WTC11 (cell line): ENCODE data around the gene SPHK2. TPM values are rescaled to one million over a fixed set of nuclear protein-coding genes. Genes with fewer than 3 reads are reported as not detected.

Experiments used
- ETV6 ChIP-seq: sonication (generic); formaldehyde crosslinking; IDR thresholded peaks from 2 replicates; pipeline ENCODE4 v1.8.1; 2022; ENCODE audit warnings: mild to moderate bottlenecking, missing genetic modification reagents
- FOXK1 ChIP-seq: sonication (generic); formaldehyde crosslinking; IDR thresholded peaks from 2 replicates; pipeline ENCODE4 v1.8.0; 2022; ENCODE audit warnings: mild to moderate bottlenecking, moderate library complexity, missing genetic modification reagents
- IRF2 ChIP-seq: sonication (generic); formaldehyde crosslinking; IDR thresholded peaks from 2 replicates; pipeline ENCODE4 v1.8.0; 2022; ENCODE audit warnings: low read depth, missing genetic modification reagents, borderline replicate concordance
- MYBL2 ChIP-seq: sonication (generic); formaldehyde crosslinking; IDR thresholded peaks from 2 replicates; pipeline ENCODE4 v1.8.1; 2023; ENCODE audit warnings: mild to moderate bottlenecking, moderate library complexity, missing genetic modification reagents
- NFE2L1 ChIP-seq: sonication (generic); formaldehyde crosslinking; IDR thresholded peaks from 2 replicates; pipeline ENCODE4 v1.8.1; 2023; ENCODE audit warnings: missing genetic modification reagents
- RELA ChIP-seq: sonication (generic); formaldehyde crosslinking; IDR thresholded peaks from 2 replicates; pipeline ENCODE4 v1.8.1; 2022; ENCODE audit warnings: missing genetic modification reagents, mild to moderate bottlenecking, borderline replicate concordance
- TP53 ChIP-seq: sonication (generic); formaldehyde crosslinking; IDR thresholded peaks from 2 replicates; pipeline ENCODE4 v1.8.1; 2023; ENCODE audit warnings: mild to moderate bottlenecking, missing genetic modification reagents
- ZNF121 ChIP-seq: sonication (generic); formaldehyde crosslinking; IDR thresholded peaks from 2 replicates; pipeline ENCODE4 v1.8.0; 2023; ENCODE audit warnings: missing genetic modification reagents
- ZNF423 ChIP-seq: fragments of 250-450 bp; sonication (Bioruptor Pico); IDR thresholded peaks from 2 replicates; pipeline ENCODE4 v2.1.2; 2022; ENCODE audit warnings: mild to moderate bottlenecking, moderate library complexity
- total RNA-seq: library from RNA; stranded (reverse); gene quantifications from 3 replicates; pipeline ENCODE4 v1.2.3, GENCODE V29; 2021
- TF ChIP-seq, protein P1 (sequence below): fragments of 200-600 bp; IDR thresholded peaks from 2 replicates; pipeline ENCODE4 v1.8.0; 2022; ENCODE audit warnings: antibody characterized with exemption
- TF ChIP-seq, protein P2 (sequence below): sonication (generic); formaldehyde crosslinking; IDR thresholded peaks from 2 replicates; pipeline ENCODE4 v1.8.1; 2022; ENCODE audit warnings: mild to moderate bottlenecking, moderate library complexity, missing genetic modification reagents
- TF ChIP-seq, protein P3 (sequence below): fragments of 250-450 bp; sonication (Bioruptor Pico); IDR thresholded peaks from 2 replicates; pipeline ENCODE4 v2.1.2; 2022; ENCODE audit warnings: mild to moderate bottlenecking, moderate library complexity
- TF ChIP-seq, protein P4 (sequence below): sonication (generic); formaldehyde crosslinking; IDR thresholded peaks from 2 replicates; pipeline ENCODE4 v1.8.0; 2023; ENCODE audit warnings: missing genetic modification reagents, mild to moderate bottlenecking, borderline replicate concordance
- TF ChIP-seq, protein P5 (sequence below): sonication (generic); formaldehyde crosslinking; IDR thresholded peaks from 2 replicates; pipeline ENCODE4 v1.8.1; 2023; ENCODE audit warnings: mild to moderate bottlenecking, missing genetic modification reagents, moderate library complexity
- TF ChIP-seq, protein P6 (sequence below): sonication (generic); formaldehyde crosslinking; IDR thresholded peaks from 2 replicates; pipeline ENCODE4 v1.8.1; 2022; ENCODE audit warnings: missing genetic modification reagents, borderline replicate concordance
- TF ChIP-seq, protein P7 (sequence below): sonication (generic); formaldehyde crosslinking; IDR thresholded peaks from 2 replicates; pipeline ENCODE4 v1.8.0; 2022; ENCODE audit warnings: mild to moderate bottlenecking, missing genetic modification reagents
- TF ChIP-seq, protein P8 (sequence below): sonication (generic); formaldehyde crosslinking; IDR thresholded peaks from 2 replicates; pipeline ENCODE4 v1.8.1; 2023; ENCODE audit warnings: mild to moderate bottlenecking, missing genetic modification reagents
- TF ChIP-seq, protein P9 (sequence below): sonication (generic); formaldehyde crosslinking; IDR thresholded peaks from 2 replicates; pipeline ENCODE4 v1.8.0; 2022; ENCODE audit warnings: missing genetic modification reagents

Gene SPHK2
- total RNA-seq, 1 experiment from 2014 or later = 64.6 TPM

DNA sequence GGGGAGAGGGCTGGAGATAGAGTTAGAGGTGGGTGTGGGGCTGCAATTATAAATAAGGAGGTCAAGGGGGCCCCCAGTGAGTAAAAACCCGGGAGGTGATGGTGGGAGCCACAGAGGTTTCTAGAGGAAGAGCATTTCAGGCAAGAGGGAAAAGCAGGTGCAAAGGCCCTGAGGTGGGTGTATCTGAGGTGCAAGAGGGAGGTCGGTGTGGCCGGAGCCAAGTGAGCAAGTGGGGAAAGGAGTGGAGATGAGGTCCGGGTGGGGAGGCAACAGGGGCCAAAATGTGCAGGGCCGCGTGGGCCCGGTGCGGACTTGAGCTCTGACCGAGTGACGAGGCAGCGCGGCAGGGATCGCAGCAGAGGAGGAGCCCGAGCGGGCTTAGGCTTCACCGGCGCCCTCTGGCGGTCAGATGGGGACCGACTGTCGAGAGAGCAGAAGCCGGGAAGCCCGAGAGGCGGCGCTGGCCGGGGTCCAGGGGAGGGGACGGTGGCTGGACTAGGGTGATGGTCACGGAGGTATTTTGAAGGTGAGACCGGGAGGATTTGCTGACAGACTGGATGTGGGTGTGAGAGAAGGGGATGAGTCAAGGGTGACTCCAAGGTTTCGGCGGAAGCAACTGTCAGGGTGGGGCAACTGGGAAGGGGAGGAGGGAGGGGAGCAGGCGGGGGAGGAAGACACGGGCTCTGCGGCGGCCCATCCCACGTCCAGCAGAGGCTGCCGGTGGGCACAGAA lies 30.5 kb upstream of the SPHK2 start (continued):
- TF ChIP-seq, protein P1, sequence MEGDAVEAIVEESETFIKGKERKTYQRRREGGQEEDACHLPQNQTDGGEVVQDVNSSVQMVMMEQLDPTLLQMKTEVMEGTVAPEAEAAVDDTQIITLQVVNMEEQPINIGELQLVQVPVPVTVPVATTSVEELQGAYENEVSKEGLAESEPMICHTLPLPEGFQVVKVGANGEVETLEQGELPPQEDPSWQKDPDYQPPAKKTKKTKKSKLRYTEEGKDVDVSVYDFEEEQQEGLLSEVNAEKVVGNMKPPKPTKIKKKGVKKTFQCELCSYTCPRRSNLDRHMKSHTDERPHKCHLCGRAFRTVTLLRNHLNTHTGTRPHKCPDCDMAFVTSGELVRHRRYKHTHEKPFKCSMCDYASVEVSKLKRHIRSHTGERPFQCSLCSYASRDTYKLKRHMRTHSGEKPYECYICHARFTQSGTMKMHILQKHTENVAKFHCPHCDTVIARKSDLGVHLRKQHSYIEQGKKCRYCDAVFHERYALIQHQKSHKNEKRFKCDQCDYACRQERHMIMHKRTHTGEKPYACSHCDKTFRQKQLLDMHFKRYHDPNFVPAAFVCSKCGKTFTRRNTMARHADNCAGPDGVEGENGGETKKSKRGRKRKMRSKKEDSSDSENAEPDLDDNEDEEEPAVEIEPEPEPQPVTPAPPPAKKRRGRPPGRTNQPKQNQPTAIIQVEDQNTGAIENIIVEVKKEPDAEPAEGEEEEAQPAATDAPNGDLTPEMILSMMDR = peak; percentile 92
- TF ChIP-seq ZNF423 (CRISPR knock-in tag) (0 out of 2 replicates have a peak, but pooled peaks have one; percentile 18), ZNF121 (CRISPR knock-in tag) (peak; percentile 68), NFE2L1 (no peak), FOXK1 (CRISPR knock-in tag) (no peak; the same call in 1 of the 2 replicates), MYBL2 (CRISPR knock-in tag) (no peak), ETV6 (CRISPR knock-in tag) (no peak), TP53 (no peak), RELA (no peak), IRF2 (CRISPR knock-in tag) (no peak)
- TF ChIP-seq, protein P2, sequence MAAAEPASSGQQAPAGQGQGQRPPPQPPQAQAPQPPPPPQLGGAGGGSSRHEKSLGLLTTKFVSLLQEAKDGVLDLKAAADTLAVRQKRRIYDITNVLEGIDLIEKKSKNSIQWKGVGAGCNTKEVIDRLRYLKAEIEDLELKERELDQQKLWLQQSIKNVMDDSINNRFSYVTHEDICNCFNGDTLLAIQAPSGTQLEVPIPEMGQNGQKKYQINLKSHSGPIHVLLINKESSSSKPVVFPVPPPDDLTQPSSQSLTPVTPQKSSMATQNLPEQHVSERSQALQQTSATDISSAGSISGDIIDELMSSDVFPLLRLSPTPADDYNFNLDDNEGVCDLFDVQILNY = no peak
- TF ChIP-seq, protein P3, sequence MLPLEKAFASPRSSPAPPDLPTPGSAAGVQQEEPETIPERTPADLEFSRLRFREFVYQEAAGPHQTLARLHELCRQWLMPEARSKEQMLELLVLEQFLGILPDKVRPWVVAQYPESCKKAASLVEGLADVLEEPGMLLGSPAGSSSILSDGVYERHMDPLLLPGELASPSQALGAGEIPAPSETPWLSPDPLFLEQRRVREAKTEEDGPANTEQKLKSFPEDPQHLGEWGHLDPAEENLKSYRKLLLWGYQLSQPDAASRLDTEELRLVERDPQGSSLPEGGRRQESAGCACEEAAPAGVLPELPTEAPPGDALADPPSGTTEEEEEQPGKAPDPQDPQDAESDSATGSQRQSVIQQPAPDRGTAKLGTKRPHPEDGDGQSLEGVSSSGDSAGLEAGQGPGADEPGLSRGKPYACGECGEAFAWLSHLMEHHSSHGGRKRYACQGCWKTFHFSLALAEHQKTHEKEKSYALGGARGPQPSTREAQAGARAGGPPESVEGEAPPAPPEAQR = no peak
- TF ChIP-seq, protein P4, sequence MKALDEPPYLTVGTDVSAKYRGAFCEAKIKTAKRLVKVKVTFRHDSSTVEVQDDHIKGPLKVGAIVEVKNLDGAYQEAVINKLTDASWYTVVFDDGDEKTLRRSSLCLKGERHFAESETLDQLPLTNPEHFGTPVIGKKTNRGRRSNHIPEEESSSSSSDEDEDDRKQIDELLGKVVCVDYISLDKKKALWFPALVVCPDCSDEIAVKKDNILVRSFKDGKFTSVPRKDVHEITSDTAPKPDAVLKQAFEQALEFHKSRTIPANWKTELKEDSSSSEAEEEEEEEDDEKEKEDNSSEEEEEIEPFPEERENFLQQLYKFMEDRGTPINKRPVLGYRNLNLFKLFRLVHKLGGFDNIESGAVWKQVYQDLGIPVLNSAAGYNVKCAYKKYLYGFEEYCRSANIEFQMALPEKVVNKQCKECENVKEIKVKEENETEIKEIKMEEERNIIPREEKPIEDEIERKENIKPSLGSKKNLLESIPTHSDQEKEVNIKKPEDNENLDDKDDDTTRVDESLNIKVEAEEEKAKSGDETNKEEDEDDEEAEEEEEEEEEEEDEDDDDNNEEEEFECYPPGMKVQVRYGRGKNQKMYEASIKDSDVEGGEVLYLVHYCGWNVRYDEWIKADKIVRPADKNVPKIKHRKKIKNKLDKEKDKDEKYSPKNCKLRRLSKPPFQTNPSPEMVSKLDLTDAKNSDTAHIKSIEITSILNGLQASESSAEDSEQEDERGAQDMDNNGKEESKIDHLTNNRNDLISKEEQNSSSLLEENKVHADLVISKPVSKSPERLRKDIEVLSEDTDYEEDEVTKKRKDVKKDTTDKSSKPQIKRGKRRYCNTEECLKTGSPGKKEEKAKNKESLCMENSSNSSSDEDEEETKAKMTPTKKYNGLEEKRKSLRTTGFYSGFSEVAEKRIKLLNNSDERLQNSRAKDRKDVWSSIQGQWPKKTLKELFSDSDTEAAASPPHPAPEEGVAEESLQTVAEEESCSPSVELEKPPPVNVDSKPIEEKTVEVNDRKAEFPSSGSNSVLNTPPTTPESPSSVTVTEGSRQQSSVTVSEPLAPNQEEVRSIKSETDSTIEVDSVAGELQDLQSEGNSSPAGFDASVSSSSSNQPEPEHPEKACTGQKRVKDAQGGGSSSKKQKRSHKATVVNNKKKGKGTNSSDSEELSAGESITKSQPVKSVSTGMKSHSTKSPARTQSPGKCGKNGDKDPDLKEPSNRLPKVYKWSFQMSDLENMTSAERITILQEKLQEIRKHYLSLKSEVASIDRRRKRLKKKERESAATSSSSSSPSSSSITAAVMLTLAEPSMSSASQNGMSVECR (CRISPR knock-in tag) = no peak
- TF ChIP-seq, protein P5, sequence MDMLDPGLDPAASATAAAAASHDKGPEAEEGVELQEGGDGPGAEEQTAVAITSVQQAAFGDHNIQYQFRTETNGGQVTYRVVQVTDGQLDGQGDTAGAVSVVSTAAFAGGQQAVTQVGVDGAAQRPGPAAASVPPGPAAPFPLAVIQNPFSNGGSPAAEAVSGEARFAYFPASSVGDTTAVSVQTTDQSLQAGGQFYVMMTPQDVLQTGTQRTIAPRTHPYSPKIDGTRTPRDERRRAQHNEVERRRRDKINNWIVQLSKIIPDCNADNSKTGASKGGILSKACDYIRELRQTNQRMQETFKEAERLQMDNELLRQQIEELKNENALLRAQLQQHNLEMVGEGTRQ (CRISPR knock-in tag) = no peak
- TF ChIP-seq, protein P6, sequence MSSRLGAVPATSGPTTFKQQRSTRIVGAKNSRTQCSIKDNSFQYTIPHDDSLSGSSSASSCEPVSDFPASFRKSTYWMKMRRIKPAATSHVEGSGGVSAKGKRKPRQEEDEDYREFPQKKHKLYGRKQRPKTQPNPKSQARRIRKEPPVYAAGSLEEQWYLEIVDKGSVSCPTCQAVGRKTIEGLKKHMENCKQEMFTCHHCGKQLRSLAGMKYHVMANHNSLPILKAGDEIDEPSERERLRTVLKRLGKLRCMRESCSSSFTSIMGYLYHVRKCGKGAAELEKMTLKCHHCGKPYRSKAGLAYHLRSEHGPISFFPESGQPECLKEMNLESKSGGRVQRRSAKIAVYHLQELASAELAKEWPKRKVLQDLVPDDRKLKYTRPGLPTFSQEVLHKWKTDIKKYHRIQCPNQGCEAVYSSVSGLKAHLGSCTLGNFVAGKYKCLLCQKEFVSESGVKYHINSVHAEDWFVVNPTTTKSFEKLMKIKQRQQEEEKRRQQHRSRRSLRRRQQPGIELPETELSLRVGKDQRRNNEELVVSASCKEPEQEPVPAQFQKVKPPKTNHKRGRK (CRISPR knock-in tag) = no peak
- TF ChIP-seq, protein P7, sequence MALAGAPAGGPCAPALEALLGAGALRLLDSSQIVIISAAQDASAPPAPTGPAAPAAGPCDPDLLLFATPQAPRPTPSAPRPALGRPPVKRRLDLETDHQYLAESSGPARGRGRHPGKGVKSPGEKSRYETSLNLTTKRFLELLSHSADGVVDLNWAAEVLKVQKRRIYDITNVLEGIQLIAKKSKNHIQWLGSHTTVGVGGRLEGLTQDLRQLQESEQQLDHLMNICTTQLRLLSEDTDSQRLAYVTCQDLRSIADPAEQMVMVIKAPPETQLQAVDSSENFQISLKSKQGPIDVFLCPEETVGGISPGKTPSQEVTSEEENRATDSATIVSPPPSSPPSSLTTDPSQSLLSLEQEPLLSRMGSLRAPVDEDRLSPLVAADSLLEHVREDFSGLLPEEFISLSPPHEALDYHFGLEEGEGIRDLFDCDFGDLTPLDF = no peak
- TF ChIP-seq, protein P8, sequence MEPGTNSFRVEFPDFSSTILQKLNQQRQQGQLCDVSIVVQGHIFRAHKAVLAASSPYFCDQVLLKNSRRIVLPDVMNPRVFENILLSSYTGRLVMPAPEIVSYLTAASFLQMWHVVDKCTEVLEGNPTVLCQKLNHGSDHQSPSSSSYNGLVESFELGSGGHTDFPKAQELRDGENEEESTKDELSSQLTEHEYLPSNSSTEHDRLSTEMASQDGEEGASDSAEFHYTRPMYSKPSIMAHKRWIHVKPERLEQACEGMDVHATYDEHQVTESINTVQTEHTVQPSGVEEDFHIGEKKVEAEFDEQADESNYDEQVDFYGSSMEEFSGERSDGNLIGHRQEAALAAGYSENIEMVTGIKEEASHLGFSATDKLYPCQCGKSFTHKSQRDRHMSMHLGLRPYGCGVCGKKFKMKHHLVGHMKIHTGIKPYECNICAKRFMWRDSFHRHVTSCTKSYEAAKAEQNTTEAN = no peak
- TF ChIP-seq, protein P9, sequence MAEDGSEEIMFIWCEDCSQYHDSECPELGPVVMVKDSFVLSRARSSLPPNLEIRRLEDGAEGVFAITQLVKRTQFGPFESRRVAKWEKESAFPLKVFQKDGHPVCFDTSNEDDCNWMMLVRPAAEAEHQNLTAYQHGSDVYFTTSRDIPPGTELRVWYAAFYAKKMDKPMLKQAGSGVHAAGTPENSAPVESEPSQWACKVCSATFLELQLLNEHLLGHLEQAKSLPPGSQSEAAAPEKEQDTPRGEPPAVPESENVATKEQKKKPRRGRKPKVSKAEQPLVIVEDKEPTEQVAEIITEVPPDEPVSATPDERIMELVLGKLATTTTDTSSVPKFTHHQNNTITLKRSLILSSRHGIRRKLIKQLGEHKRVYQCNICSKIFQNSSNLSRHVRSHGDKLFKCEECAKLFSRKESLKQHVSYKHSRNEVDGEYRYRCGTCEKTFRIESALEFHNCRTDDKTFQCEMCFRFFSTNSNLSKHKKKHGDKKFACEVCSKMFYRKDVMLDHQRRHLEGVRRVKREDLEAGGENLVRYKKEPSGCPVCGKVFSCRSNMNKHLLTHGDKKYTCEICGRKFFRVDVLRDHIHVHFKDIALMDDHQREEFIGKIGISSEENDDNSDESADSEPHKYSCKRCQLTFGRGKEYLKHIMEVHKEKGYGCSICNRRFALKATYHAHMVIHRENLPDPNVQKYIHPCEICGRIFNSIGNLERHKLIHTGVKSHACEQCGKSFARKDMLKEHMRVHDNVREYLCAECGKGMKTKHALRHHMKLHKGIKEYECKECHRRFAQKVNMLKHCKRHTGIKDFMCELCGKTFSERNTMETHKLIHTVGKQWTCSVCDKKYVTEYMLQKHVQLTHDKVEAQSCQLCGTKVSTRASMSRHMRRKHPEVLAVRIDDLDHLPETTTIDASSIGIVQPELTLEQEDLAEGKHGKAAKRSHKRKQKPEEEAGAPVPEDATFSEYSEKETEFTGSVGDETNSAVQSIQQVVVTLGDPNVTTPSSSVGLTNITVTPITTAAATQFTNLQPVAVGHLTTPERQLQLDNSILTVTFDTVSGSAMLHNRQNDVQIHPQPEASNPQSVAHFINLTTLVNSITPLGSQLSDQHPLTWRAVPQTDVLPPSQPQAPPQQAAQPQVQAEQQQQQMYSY (CRISPR knock-in tag) = no peak
